Uterus (tissue), 4 donors: ENCODE results near the gene CAMK2B. TPM values are rescaled to one million over a fixed set of nuclear protein-coding genes. Genes with fewer than 3 reads are reported as not detected.

Source experiments
- DNase-seq, 2 donors: peaks; one replicate each; pipeline ENCODE4 v3.0.0-alpha.2; 2019 to 2020
- H3K27ac ChIP-seq, 2 donors: fragments of 200-600 bp; sonication (generic); 1 replicate in 1 of 2; 2 replicates in 1 of 2; pipeline ENCODE4 v1.5.1; 2016 to 2018
- H3K27me3 ChIP-seq, 2 donors: fragments of 200-600 bp; sonication (generic); one replicate each; pipeline ENCODE4 v1.5.1; 2018 to 2019; ENCODE audit warnings: control low read depth in 1 of 2
- H3K36me3 ChIP-seq, 2 donors: fragments of 200-600 bp; sonication (generic); one replicate each; pipeline ENCODE4 v1.5.1; 2019; ENCODE audit warnings: control low read depth in 1 of 2
- H3K4me1 ChIP-seq, 2 donors: fragments of 200-600 bp; sonication (generic); one replicate each; pipeline ENCODE4 v1.5.1; 2018 to 2019; ENCODE audit warnings: control low read depth in 1 of 2
- H3K4me3 ChIP-seq, 2 donors: fragments of 200-600 bp; sonication (generic); 1 replicate in 1 of 2; 2 replicates in 1 of 2; pipeline ENCODE4 v1.5.1; 2018 to 2019; ENCODE audit warnings: mild to moderate bottlenecking in 1 of 2
- H3K9me3 ChIP-seq, 2 donors: fragments of 200-600 bp; sonication (generic); one replicate each; pipeline ENCODE4 v1.5.1; 2019; ENCODE audit warnings: control low read depth in 1 of 2
- CTCF ChIP-seq, 4 experiments: fragments of 200-600 bp in 2 of 4; fragments of 450-650 bp in 2 of 4; sonication (generic) in 2 of 4; IDR thresholded peaks; one replicate each; pipeline ENCODE4 v1.5.1; 2016 to 2019; ENCODE audit warnings: antibody characterized with exemption in 4 of 4, mild to moderate bottlenecking in 2 of 4, moderate library complexity in 1 of 4
- POLR2A ChIP-seq, 2 donors: fragments of 450-650 bp; IDR thresholded peaks; one replicate each; pipeline ENCODE4 v1.6.1; 2016; ENCODE audit warnings: antibody characterized with exemption in 2 of 2, mild to moderate bottlenecking in 1 of 2, moderate library complexity in 1 of 2
- intact Hi-C: fragments of 100-400 bp; cut with DNase I; formaldehyde crosslinking; loops from one replicate; pipeline ENCODE4 v1.15.1; 2023; ENCODE audit warnings: low total_unique reads
- total RNA-seq, 4 donors: library from RNA; depleted of rRNA in 3 of 4; stranded (reverse); fragments of >200 nt in 3 of 4; gene quantifications; one replicate each; pipeline versions ENCODE4 v1.1.0 to v1.2.4, GENCODE V29; 2014 to 2023
- donor health status: DM: yes; HTN: yes; CAD: no.

Gene CAMK2B
- total RNA-seq, 4 donors from 2014 or later, result 0.40 to 1.1 TPM; not detected in 2

GRCh38 chr7:44183386-44183785, 142.0 kb downstream of the CAMK2B start:
- Histone ChIP-seq H3K36me3 (no peaks in the 10 kb centered on the region), H3K4me1 (no peaks in the 10 kb centered on the region), H3K9me3 (peaks cover 0 to 3% of the 10 kb centered on the region in 2 donors), H3K27ac (no peak overlapping the region), H3K4me3 (no peak overlapping the region), H3K27me3 (no peaks in the 10 kb centered on the region)
- intact Hi-C loops, result no loop called here
- TF ChIP-seq CTCF (IDR thresholded peaks at IDR 0.05) (no peak), POLR2A (IDR thresholded peaks at IDR 0.05) (no peak)
- no peak for DNase-seq

GRCh38 chr7:44182827-44183226, 142.6 kb downstream of the CAMK2B start:
- no peak overlapping the region for H3K4me3 ChIP-seq
- TF ChIP-seq CTCF (IDR thresholded peaks at IDR 0.05) (no peak), POLR2A (IDR thresholded peaks at IDR 0.05) (no peak)
- H3K9me3 ChIP-seq, result peaks cover 0 to 3% of the 10 kb centered on the region in 2 donors
- intact Hi-C loops, result no loop called here
- no peaks in the 10 kb centered on the region for H3K4me1 ChIP-seq
- no peak overlapping the region for H3K27ac ChIP-seq
- H3K36me3 ChIP-seq, result no peaks in the 10 kb centered on the region
- no peaks in the 10 kb centered on the region for H3K27me3 ChIP-seq
- no peak for DNase-seq

- H3K4me3 ChIP-seq, result no peak overlapping the region
- no peaks in the 10 kb centered on the region for H3K36me3 ChIP-seq
- peaks cover 0 to 3% of the 10 kb centered on the region in 2 donors for H3K9me3 ChIP-seq
- no peaks in the 10 kb centered on the region for H3K4me1 ChIP-seq
- no peaks in the 10 kb centered on the region for H3K27me3 ChIP-seq
- H3K27ac ChIP-seq, result no peak overlapping the region
- DNase-seq, result no peak
- no peak for TF ChIP-seq POLR2A (IDR thresholded peaks at IDR 0.05)
- TF ChIP-seq CTCF (IDR thresholded peaks at IDR 0.05), result no peak
- intact Hi-C loops, result no loop called here
Observed at GRCh38 chr7:44180631-44181030, 144.8 kb downstream of the CAMK2B start.

- Histone ChIP-seq H3K36me3 (no peaks in the 10 kb centered on the region), H3K4me1 (no peaks in the 10 kb centered on the region), H3K27ac (no peak overlapping the region), H3K9me3 (peaks cover 0 to 3% of the 10 kb centered on the region in 2 donors), H3K27me3 (no peaks in the 10 kb centered on the region), H3K4me3 (no peak overlapping the region)
- no peak for DNase-seq
- TF ChIP-seq POLR2A (IDR thresholded peaks at IDR 0.05) (no peak), CTCF (IDR thresholded peaks at IDR 0.05) (no peak)
- intact Hi-C loops, result no loop called here
Observed at GRCh38 chr7:44177570-44178131, 147.7 kb downstream of the CAMK2B start.

- Histone ChIP-seq H3K4me3 (no peak overlapping the region), H3K36me3 (no peaks in the 10 kb centered on the region), H3K27me3 (no peaks in the 10 kb centered on the region), H3K27ac (no peak overlapping the region), H3K9me3 (no peaks in the 10 kb centered on the region), H3K4me1 (no peaks in the 10 kb centered on the region)
- intact Hi-C loops, result no loop called here
- DNase-seq, result no peak
- TF ChIP-seq POLR2A (IDR thresholded peaks at IDR 0.05), result no peak
- no peak for TF ChIP-seq CTCF (IDR thresholded peaks at IDR 0.05)
Observed at GRCh38 chr7:44176486-44176885, 148.9 kb downstream of the CAMK2B start.
